CD4-positive, alpha-beta T cell treated with Interleukin-2 at 100 ng/mL for 4 hours (primary cell): ENCODE data around the gene SMPDL3B.

Experiments
- DNase-seq: peaks from one replicate; pipeline ENCODE4 v3.0.0-alpha.2; 2020; ENCODE audit warnings: low spot score

Gene SMPDL3B

DNA sequence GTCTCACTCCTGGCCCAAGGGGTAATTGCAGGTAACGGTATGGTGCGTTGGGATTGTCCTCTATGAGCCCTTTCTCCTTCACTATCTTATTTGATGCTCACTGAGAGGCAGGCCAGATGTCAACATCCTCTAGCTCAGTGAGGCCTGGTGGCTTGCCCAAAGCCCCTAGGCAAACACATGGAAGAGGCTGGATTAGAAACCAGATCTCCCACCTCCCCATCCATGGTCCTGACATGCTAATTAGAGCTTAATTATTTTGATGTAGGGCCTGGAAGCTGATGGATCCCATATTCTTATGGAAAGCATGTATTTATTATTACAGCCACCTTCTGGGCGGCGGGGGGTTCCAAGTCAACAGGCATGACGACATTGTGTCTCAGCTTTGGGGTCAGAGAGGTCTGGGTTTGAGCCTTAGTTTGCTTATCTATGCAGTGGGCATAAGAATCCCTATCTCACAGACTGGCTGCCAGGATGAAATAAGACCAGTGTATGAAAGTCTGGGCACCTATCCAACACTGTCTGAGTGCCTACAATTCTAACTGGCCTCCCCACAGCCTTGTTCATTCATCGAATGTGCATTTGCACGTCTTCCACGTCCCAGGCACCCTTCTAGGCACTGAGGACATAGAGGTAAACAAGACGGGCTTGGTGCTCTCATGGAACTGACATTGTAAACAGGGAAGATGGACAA lies 6.2 kb downstream of the SMPDL3B start:
- DNase-seq = no peak

DNA sequence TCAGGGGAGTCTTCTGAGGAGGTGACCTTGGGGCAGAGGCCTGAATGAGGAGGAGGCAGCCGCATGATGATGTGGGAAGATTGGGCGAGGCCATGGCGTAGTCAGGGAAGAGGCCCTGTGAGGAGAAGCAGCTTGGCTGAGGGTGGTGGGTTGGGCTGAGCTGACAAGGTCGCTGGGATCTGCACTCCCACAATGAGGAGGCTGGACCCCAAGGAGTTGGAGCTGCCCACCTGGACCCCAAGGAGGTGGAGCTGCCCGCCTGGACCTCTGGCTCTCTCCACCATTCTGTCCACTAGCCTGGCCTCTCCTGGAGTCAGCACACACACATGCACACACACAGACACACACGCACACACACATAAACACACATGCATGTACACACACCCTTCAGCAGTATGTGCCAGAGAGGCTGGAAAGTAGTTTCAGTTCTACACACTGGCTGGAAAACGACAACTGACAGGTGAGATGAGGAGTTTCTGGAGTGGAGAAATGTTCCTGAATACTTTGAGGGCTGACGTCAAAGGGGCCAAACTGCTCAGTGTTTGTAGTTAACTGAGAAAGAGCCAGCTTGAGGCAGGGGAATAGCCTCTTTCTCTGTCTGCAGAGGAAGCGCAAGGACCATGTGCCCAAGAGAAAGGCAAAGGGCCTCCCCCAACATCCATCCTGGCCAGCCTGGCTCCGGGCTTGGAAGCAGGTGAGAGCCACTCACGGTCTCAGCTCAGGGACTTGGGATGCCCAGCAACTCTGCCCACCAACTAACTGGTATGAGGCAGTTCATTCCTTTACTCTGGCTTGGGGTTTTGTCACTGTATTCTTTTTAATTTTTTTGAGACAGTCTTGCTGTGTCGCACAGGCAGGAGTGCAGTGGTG lies 7.1 kb downstream of the SMPDL3B start:
- DNase-seq = no peak

DNA sequence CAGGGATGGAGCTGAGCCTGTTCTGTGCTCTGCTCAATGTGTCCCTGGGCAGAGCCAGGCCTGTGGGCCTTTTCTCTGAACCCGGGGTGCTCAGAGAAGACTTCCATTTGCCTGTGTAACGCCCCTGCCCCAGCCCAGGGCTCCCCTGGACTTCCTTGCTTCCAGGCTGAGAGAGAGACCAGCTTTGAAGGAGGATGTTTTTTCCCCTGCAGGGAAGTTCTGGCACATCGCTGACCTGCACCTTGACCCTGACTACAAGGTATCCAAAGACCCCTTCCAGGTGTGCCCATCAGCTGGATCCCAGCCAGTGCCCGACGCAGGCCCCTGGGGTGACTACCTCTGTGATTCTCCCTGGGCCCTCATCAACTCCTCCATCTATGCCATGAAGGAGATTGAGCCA lies 10.2 kb downstream of the SMPDL3B start:
- no peak for DNase-seq

DNA sequence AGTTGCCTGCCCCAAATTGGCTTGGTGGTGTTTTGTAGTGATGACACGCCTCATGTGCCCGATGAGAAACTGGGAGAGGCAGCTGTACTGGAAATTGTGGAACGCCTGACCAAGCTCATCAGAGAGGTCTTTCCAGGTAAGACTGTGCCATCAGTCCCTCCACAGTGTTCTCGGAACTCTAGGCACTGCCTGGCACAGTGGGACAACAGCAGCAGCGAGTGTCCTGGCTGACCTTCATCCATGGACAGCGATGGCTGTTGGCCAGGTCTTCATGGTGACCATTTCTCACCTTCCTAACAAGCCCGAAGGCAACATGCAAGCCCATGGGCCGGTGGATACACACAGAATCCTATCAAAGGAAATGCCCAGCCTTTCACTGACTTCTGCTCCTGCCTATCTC lies 14.2 kb downstream of the SMPDL3B start:
- DNase-seq = no peak

DNA sequence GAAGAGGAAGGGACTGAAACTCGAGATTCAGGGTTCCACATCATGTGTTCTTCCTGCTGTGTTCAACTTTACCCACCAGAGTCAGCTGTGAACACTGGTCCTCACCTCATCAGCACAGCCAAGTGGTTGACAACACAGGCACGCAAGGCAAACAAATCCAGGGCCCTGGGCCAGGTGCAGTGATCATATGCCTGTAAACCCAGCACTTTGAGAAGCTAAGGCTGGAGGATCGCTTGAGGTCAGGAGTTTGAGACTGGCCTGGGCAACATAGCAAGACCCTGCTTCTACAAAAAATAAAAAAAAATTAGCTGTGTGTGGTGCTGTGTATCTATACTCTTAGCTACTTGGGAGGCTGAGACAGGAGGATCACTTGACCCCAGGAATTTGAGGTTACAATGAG lies 16.6 kb downstream of the SMPDL3B start:
- no peak for DNase-seq

DNA sequence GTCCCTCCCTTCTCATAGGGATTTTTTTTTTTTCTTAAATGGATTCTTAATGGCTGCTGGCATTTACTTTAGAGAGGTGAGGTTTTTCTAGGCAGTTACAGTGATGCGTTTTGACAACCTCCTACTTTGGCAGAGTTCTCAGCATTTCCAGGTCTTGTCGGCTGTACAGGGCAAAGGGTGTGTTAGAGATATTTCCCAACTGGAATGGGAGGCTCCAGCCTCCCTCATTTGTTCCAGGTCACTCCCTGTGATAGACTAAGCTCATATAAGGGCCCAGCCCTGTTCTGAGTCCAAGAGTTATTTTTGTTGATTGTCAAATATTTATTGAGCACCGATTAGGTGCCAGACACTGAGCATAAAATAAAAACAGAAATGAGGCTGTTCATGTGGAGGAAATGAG lies 17.3 kb downstream of the SMPDL3B start:
- DNase-seq = no peak

- no peak for DNase-seq
Observed at GRCh38 chr1:27954186-27954585, 19.4 kb downstream of the SMPDL3B start.

DNA sequence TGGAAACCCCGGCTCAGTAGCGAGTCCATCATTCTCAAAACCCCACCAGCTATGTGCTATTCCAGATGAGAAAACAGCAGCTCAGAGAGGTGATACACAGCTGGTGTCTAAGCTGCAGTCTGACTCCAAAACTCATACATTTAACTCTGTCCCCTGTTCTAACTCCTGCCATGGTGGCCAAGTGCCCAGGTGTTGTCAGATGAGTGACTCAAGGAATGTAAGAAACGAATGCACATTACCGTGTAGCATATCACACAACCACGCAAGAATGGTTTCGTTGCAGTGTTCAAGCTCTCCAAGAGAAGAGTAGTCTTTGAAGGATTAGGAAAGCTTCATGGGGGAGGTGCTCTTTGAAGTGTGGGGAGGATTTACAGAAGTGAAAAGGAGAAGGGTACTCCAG lies 20.3 kb downstream of the SMPDL3B start:
- DNase-seq = no peak

DNA sequence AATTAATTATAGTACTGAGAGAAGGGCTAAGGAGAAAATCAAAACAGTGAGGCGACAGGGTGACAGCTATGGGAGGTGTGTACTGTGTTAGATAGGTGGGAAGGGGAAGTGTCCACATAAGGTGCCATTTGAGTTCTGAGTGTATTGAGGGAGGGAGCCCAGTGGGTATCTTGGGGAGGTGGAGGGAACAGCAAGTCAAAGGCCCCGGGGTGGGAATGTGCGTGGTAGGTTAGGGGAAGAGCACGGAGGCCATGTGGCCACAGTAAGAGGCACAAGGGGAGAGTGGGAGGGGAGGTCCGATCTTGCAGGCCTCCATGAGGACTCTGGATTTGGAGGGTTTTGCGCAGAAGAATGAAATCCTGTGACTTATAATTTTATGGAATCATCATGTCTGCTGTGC lies 22.0 kb downstream of the SMPDL3B start:
- no peak for DNase-seq

DNA sequence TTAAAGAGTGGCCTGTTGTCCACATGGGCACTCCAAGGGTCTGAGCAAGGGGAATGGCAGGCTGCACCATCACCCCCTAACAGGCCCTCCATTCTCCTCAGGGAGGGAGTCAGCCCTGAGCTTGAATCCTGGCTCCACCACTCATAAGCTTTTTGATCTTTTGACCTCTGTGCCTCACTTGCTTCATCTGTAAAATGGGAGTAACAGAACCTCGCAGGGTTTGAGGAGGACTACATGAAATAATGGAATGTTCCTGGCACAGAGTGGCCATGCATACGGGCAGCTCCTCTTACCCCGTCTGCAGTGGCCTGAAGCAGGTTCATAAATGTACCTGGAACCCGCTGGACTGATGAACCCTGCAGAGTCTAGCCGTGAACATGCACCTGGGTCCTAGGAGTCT lies 22.9 kb downstream of the SMPDL3B start:
- DNase-seq = no peak

- DNase-seq = no peak
Observed at GRCh38 chr1:27958513-27958912, 23.7 kb downstream of the SMPDL3B start.

DNA sequence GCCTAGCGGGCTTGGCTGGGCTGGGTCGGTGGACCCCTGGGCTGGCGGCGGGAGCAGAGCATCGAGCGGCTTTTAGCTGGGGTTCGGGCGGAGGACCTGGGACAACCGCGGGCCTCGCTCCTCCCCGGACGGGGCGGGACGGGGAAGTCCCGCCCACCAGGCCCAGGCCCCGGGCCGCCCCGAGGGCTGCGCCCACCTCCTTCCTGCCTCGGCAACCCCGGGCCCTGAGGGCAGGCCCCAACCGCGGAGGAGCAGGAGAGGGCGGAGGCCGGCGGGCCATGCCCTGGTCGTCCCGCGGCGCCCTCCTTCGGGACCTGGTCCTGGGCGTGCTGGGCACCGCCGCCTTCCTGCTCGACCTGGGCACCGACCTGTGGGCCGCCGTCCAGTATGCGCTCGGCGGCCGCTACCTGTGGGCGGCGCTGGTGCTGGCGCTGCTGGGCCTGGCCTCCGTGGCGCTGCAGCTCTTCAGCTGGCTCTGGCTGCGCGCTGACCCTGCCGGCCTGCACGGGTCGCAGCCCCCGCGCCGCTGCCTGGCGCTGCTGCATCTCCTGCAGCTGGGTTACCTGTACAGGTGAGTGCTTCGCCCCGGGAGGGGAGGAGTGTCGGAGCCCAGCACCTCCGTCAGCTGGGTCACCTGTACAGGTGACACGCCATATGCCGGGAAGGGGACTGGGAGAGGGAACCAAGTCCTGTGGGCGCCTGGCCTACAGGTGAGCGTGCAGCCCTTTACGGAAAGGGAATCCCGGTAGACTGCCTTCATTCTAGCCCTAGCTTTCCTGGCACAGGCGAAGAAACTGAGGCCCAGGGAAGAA lies 25.2 kb downstream of the SMPDL3B start, which contains the start of gene XKR8:
Gene XKR8, plus strand, starts transcription at position 182 of the 812 bp plus-strand sequence. Its CDS starts 97 bp downstream, at position 279.
- DNase-seq = peak; percentile 79

- no peak for DNase-seq
Observed at GRCh38 chr1:27960762-27961645, 26.2 kb downstream of the SMPDL3B start.

- no peak for DNase-seq
Observed at GRCh38 chr1:27961646-27962221, 26.9 kb downstream of the SMPDL3B start.

DNA sequence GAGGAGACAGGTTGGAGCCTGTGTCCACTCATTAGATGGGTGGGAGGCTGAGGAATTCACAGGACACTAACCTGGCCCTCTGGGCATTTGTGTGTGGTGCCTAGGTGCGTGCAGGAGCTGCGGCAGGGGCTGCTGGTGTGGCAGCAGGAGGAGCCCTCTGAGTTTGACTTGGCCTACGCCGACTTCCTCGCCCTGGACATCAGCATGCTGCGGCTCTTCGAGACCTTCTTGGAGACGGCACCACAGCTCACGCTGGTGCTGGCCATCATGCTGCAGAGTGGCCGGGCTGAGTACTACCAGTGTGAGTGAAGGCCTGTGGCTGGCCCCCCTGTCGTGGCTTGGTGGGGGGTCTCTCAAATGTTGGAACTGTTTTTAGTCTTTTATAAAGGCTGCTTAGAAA lies 28.6 kb downstream of the SMPDL3B start:
- DNase-seq = no peak

DNA sequence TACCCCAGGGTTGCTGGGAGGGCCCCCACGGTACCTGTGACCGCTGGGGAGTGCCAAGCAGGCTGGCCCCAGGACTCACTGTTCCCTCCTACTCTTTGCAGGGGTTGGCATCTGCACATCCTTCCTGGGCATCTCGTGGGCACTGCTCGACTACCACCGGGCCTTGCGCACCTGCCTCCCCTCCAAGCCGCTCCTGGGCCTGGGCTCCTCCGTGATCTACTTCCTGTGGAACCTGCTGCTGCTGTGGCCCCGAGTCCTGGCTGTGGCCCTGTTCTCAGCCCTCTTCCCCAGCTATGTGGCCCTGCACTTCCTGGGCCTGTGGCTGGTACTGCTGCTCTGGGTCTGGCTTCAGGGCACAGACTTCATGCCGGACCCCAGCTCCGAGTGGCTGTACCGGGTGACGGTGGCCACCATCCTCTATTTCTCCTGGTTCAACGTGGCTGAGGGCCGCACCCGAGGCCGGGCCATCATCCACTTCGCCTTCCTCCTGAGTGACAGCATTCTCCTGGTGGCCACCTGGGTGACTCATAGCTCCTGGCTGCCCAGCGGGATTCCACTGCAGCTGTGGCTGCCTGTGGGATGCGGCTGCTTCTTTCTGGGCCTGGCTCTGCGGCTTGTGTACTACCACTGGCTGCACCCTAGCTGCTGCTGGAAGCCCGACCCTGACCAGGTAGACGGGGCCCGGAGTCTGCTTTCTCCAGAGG lies 31.8 kb downstream of the SMPDL3B start:
- DNase-seq = no peak

GRCh38 chr1:27967106-27967883 lies 32.5 kb downstream of the SMPDL3B start:
- DNase-seq = no peak

DNA sequence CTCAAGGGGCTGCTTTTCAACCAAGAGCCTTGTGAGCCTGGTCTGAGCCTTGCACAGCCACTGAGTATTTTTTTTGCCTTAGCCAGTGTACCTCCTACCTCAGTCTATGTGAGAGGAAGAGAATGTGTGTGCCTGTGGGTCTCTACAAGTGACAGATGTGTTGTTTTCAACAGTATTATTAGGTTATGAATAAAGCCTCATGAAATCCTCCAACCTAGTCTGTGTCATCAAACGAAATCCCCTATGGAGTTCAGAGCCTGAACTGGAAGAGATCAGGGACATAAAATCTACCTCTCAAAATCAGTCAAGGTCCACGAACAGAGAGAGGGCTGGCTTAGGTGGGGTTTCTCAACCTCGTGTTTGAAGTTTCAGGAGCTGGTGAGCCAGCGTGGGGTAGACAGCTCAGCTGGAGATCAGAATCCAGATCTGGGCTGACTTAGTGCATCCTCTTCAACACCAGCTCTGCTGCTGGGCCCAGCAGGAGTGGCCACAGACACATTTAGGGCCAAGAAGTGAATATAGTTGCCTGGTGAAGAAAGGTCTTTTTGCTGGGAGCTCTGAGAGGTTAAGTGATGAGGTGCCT lies 33.2 kb downstream of the SMPDL3B start:
- no peak for DNase-seq

- no peak for DNase-seq
Observed at GRCh38 chr1:27968692-27969091, 33.9 kb downstream of the SMPDL3B start.
